ENCODE data around the gene MEGF6.

DNA sequence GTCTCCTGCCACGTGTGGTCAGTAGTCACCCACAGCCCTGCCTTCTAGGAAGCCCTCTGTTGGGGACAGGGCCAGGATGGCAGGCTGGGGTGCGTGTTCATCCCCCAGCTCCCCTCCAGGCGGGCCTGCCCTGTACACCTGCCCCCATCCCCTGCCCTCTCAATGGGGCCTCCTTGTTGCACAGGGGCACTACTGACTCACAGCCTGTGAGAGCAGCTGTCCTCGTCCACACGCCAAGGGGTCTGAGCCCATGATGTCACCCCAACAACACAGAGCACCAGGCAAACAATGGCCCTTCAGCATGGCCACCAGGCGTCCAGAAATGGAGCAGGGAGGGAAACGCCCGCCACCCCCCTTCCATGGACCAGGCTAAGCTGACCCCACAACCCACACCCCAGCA, 92.6 kb downstream of the MEGF6 start:
- TF ChIP-seq, protein P1, sequence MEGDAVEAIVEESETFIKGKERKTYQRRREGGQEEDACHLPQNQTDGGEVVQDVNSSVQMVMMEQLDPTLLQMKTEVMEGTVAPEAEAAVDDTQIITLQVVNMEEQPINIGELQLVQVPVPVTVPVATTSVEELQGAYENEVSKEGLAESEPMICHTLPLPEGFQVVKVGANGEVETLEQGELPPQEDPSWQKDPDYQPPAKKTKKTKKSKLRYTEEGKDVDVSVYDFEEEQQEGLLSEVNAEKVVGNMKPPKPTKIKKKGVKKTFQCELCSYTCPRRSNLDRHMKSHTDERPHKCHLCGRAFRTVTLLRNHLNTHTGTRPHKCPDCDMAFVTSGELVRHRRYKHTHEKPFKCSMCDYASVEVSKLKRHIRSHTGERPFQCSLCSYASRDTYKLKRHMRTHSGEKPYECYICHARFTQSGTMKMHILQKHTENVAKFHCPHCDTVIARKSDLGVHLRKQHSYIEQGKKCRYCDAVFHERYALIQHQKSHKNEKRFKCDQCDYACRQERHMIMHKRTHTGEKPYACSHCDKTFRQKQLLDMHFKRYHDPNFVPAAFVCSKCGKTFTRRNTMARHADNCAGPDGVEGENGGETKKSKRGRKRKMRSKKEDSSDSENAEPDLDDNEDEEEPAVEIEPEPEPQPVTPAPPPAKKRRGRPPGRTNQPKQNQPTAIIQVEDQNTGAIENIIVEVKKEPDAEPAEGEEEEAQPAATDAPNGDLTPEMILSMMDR (IDR thresholded peaks at IDR 0.05) = no peak
- no peak for TF ChIP-seq POLR2A (IDR thresholded peaks at IDR 0.05)

All from body of pancreas (tissue), 4 donors.